KOPT-K1 (cell line): ENCODE data around the gene EXOC8.

Experiments used
- H3K27ac ChIP-seq: fragments of 200-600 bp; sonication (generic); 2 replicates; pipeline ENCODE4 v1.5.1; 2016; ENCODE audit warnings: antibody characterized with exemption, mild to moderate bottlenecking, low read depth, low read length; ENCODE audit not compliant: poor library complexity, severe bottlenecking
- H3K36me3 ChIP-seq: fragments of 200-600 bp; sonication (generic); 2 replicates; pipeline ENCODE4 v1.5.1; 2017; ENCODE audit warnings: antibody characterized with exemption, mild to moderate bottlenecking, low read length, moderate library complexity; ENCODE audit not compliant: insufficient read depth
- H3K9me3 ChIP-seq: fragments of 200-600 bp; sonication (generic); 2 replicates; pipeline ENCODE4 v1.5.1; 2017; ENCODE audit warnings: antibody characterized with exemption, low read length, mild to moderate bottlenecking; ENCODE audit not compliant: insufficient read depth, poor library complexity, severe bottlenecking

The EXOC8 gene

GRCh38 chr1:231311720-231312431 is 25.8 kb downstream of the EXOC8 start:
- Histone ChIP-seq H3K36me3 (no peaks in the 10 kb centered on the region), H3K27ac (no peak overlapping the region), H3K9me3 (no peaks in the 10 kb centered on the region)

GRCh38 chr1:231310391-231310934 is 27.2 kb downstream of the EXOC8 start:
- no peaks in the 10 kb centered on the region for H3K9me3 ChIP-seq
- no peak overlapping the region for H3K27ac ChIP-seq
- H3K36me3 ChIP-seq: no peaks in the 10 kb centered on the region

GRCh38 chr1:231301990-231302389 is 35.7 kb downstream of the EXOC8 start:
- no peaks in the 10 kb centered on the region for H3K36me3 ChIP-seq
- no peak overlapping the region for H3K27ac ChIP-seq
- H3K9me3 ChIP-seq: no peaks in the 10 kb centered on the region

GRCh38 chr1:231295938-231296337 is 41.7 kb downstream of the EXOC8 start:
- Histone ChIP-seq H3K36me3 (no peaks in the 10 kb centered on the region), H3K9me3 (no peaks in the 10 kb centered on the region), H3K27ac (no peak overlapping the region)

GRCh38 chr1:231286603-231287002 is 51.0 kb downstream of the EXOC8 start:
- Histone ChIP-seq H3K36me3 (no peaks in the 10 kb centered on the region), H3K27ac (no peak overlapping the region), H3K9me3 (no peaks in the 10 kb centered on the region)

GRCh38 chr1:231284441-231284840 is 53.2 kb downstream of the EXOC8 start:
- Histone ChIP-seq H3K27ac (no peak overlapping the region), H3K36me3 (no peaks in the 10 kb centered on the region), H3K9me3 (no peaks in the 10 kb centered on the region)
